Measurements from ENCODE around the gene GRIN2C.

GRIN2C gene

DNA sequence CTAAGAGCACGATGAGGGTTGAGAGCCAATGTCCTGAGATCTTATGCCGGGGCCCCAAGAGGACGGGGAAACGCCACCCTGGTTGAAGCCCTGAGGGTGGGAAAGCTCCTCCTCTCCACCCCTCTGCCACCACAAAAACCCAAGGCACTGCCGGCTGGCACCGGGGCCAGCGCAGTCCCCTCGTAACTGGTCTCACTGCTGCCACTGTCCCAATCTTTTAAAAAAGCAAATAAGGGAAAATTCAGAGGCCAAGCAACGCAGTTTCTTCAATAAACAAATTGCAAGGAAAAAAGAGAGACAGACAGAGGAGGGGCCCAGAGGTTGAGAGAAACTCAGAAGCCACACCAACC lies 6.7 kb downstream of the GRIN2C start:
- peak overlapping the region; percentile 43 for H3K9ac ChIP-seq (ENCODE audit: low read depth, low read length)
- H4K20me1 ChIP-seq (ENCODE audit: insufficient read depth, low read length), result peaks cover 12% of the 10 kb centered on the region; the same call in 1 of the 2 replicates
- H3K9me3 ChIP-seq (ENCODE audit: insufficient read depth, low read length, severe bottlenecking), result no peaks in the 10 kb centered on the region
- no peak for TF ChIP-seq EZH2 (IDR thresholded peaks at IDR 0.05; ENCODE audit: borderline replicate concordance, low read depth, low read length, severe bottlenecking)
- TF ChIP-seq, protein P1, sequence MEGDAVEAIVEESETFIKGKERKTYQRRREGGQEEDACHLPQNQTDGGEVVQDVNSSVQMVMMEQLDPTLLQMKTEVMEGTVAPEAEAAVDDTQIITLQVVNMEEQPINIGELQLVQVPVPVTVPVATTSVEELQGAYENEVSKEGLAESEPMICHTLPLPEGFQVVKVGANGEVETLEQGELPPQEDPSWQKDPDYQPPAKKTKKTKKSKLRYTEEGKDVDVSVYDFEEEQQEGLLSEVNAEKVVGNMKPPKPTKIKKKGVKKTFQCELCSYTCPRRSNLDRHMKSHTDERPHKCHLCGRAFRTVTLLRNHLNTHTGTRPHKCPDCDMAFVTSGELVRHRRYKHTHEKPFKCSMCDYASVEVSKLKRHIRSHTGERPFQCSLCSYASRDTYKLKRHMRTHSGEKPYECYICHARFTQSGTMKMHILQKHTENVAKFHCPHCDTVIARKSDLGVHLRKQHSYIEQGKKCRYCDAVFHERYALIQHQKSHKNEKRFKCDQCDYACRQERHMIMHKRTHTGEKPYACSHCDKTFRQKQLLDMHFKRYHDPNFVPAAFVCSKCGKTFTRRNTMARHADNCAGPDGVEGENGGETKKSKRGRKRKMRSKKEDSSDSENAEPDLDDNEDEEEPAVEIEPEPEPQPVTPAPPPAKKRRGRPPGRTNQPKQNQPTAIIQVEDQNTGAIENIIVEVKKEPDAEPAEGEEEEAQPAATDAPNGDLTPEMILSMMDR (IDR thresholded peaks at IDR 0.05; ENCODE audit: borderline replicate concordance, extremely low read depth, low read length, poor library complexity, severe bottlenecking), result no peak
- peak overlapping the region; percentile 68 for H3K4me2 ChIP-seq (ENCODE audit: insufficient read depth, low read length)
- H3K27ac ChIP-seq (ENCODE audit: low read length), result no peak overlapping the region; the same call in 1 of the 2 replicates
- peak; percentile 54 for ATAC-seq (ENCODE audit: insufficient read depth, low read depth)
- no peaks in the 10 kb centered on the region for H3K79me2 ChIP-seq (ENCODE audit: insufficient read depth, low read length)
- H3K36me3 ChIP-seq (ENCODE audit: insufficient read depth, low read length), result no peaks in the 10 kb centered on the region
- peaks cover 21% of the 10 kb centered on the region for H3K4me1 ChIP-seq (ENCODE audit: insufficient read depth, low read length)
- H3K27me3 ChIP-seq (ENCODE audit: insufficient read depth, low read length, poor library complexity), result peaks cover 2% of the 10 kb centered on the region
- peak; percentile 38 for DNase-seq
- H2AFZ ChIP-seq (ENCODE audit: low read depth, low read length), result peak overlapping the region; percentile 73
- H3K4me3 ChIP-seq (ENCODE audit: low read depth in 1 of 2, low read length in 2 of 2), result peak overlapping the region in 1 of 2 experiments; percentile 58; a peak in 3 of 4 replicates

DNA sequence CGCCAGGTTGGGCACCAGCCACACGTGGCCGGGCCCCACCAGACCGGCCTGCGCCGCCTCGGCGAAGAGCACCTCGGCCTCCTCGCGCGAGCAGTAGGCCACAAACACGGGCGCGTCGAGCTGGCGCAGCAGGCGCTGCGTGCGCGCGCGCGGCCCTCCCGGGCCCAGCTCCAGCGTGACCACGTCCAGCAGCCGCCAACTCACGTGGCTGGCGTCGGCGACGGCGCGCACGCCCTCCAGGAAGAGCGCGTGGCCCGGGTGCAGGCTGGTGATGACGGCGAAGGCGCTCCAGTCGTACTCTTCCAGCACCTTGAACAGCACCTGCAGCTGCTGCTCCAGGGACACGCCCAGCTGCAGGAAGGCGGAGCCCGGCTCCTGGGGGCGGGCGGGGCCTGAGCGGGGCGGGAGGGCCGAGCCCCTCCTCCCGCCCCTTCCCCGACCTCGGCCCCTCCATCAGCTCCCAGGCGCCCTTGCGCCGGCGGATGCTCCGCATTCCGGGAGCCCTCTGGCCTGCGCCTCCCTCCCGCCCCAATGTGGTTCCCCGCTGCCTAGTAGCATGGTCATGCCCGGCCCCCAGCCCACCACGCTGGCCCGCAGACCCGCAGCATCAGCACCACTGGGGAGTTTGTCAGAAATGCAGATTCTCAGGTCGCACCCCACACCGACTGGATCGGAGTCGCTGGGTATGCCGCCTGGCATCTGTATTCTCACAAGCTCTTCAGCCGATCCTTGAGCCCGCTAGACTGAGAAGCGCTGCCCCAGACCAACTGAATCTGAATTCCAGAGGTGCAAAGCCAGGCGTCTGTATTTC lies 7.2 kb downstream of the GRIN2C start:
- Histone ChIP-seq H3K4me3 (ENCODE audit: low read depth in 1 of 2, low read length in 2 of 2) (peak overlapping the region in 1 of 2 experiments; percentile 58; a peak in 3 of 4 replicates), H2AFZ (ENCODE audit: low read depth, low read length) (peak overlapping the region; percentile 73), H3K27me3 (ENCODE audit: insufficient read depth, low read length, poor library complexity) (peaks cover under 1% of the 10 kb centered on the region), H3K27ac (ENCODE audit: low read length) (no peak overlapping the region; the same call in 1 of the 2 replicates), H3K9me3 (ENCODE audit: insufficient read depth, low read length, severe bottlenecking) (no peaks in the 10 kb centered on the region), H3K9ac (ENCODE audit: low read depth, low read length) (peak overlapping the region; percentile 43), H3K36me3 (ENCODE audit: insufficient read depth, low read length) (no peaks in the 10 kb centered on the region), H3K4me2 (ENCODE audit: insufficient read depth, low read length) (peak overlapping the region; percentile 68), H3K4me1 (ENCODE audit: insufficient read depth, low read length) (peaks cover 21% of the 10 kb centered on the region), H4K20me1 (ENCODE audit: insufficient read depth, low read length) (peaks cover 12% of the 10 kb centered on the region; the same call in 1 of the 2 replicates), H3K79me2 (ENCODE audit: insufficient read depth, low read length) (no peaks in the 10 kb centered on the region)
- peak; percentile 70 for DNase-seq
- peak; percentile 81 for ATAC-seq (ENCODE audit: insufficient read depth, low read depth)
- no peak for TF ChIP-seq EZH2 (IDR thresholded peaks at IDR 0.05; ENCODE audit: borderline replicate concordance, low read depth, low read length, severe bottlenecking)
- TF ChIP-seq, protein P1 (IDR thresholded peaks at IDR 0.05; ENCODE audit: borderline replicate concordance, extremely low read depth, low read length, poor library complexity, severe bottlenecking), result no peak

DNA sequence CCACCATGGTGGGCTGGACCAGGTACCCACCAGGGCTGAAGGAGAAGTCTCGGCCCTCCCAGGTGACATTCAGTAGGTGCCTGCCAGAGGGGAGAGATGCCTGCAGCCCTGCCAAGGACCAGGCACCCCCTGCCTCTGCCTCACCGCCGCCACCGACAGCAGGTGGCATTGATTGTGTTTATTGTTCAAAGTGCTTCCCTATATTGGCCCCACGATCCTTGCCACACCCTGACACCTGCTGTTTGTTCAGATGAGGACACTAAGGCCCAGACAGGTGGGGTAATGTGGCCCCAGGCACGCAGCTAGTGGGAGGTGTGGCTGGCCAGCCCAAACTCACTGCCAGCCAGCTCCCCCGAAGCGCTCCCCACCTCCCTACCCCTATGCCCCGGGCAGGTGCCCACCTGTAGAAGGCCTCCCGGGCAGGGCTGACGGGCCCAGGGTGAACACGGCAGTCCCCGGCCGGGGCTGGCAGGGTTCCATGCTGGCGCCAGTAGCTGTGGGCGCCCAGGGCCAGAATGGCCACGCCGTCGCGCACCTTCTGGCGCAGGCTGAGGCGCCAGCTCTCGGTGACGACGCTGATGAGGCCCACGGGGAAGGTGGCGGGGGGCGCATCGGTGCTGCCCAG lies 8.0 kb downstream of the GRIN2C start:
- Histone ChIP-seq H3K4me2 (ENCODE audit: insufficient read depth, low read length) (no peak overlapping the region), H3K9me3 (ENCODE audit: insufficient read depth, low read length, severe bottlenecking) (no peaks in the 10 kb centered on the region), H3K27ac (ENCODE audit: low read length) (no peak overlapping the region), H2AFZ (ENCODE audit: low read depth, low read length) (no peak overlapping the region), H3K4me1 (ENCODE audit: insufficient read depth, low read length) (peaks cover 21% of the 10 kb centered on the region), H3K79me2 (ENCODE audit: insufficient read depth, low read length) (no peaks in the 10 kb centered on the region), H3K36me3 (ENCODE audit: insufficient read depth, low read length) (no peaks in the 10 kb centered on the region), H3K9ac (ENCODE audit: low read depth, low read length) (no peak overlapping the region), H3K4me3 (ENCODE audit: low read depth in 1 of 2, low read length in 2 of 2) (no peak overlapping the region), H4K20me1 (ENCODE audit: insufficient read depth, low read length) (peaks cover 12% of the 10 kb centered on the region; the same call in 1 of the 2 replicates), H3K27me3 (ENCODE audit: insufficient read depth, low read length, poor library complexity) (no peaks in the 10 kb centered on the region)
- DNase-seq, result no peak
- ATAC-seq (ENCODE audit: insufficient read depth, low read depth), result no peak
- TF ChIP-seq, protein P1 (IDR thresholded peaks at IDR 0.05; ENCODE audit: borderline replicate concordance, extremely low read depth, low read length, poor library complexity, severe bottlenecking), result no peak
- TF ChIP-seq EZH2 (IDR thresholded peaks at IDR 0.05; ENCODE audit: borderline replicate concordance, low read depth, low read length, severe bottlenecking), result no peak

All from DND-41 (cell line).